GM10266 (cell line): Measurements from ENCODE around the gene FAH.

ENCODE experiments used
- DNase-seq: peaks from one replicate; pipeline ENCODE4 v3.0.0; 2012; ENCODE audit errors: extremely low spot score
- CTCF ChIP-seq: IDR thresholded peaks from 2 replicates; pipeline ENCODE4 v1.5.1; 2012; ENCODE audit warnings: mild to moderate bottlenecking, low read depth; ENCODE audit not compliant: control insufficient read depth, insufficient read depth; ENCODE audit errors: missing control alignments

The FAH gene

GRCh38 chr15:80170596-80170995 is 17.8 kb downstream of the FAH start:
- TF ChIP-seq CTCF: no peak
- DNase-seq: no peak

- DNase-seq: no peak
- no peak for TF ChIP-seq CTCF
These were observed 19.0 kb downstream of the FAH start for GRCh38 chr15:80171787-80172186.

- no peak for TF ChIP-seq CTCF
- DNase-seq: no peak
These were observed 19.6 kb downstream of the FAH start for GRCh38 chr15:80172401-80172800.

- peak; percentile 84 for TF ChIP-seq CTCF
- DNase-seq: peak; percentile 70
These were observed 20.4 kb downstream of the FAH start for GRCh38 chr15:80173022-80173759.

- no peak for TF ChIP-seq CTCF
These were observed 21.4 kb downstream of the FAH start for GRCh38 chr15:80174017-80174746.

GRCh38 chr15:80175436-80175835 is 22.6 kb downstream of the FAH start:
- TF ChIP-seq CTCF: no peak
- DNase-seq: no peak

More at GRCh38 chr15:80174017-80174746, 21.4 kb downstream of the FAH start:
- DNase-seq: no peak

GRCh38 chr15:80176443-80176842 is 23.6 kb downstream of the FAH start:
- DNase-seq: no peak
- TF ChIP-seq CTCF: no peak
